Hepatocyte (in vitro differentiated cells): ENCODE data around the gene TRIM69. TPM values are rescaled to one million over a fixed set of nuclear protein-coding genes. Genes with fewer than 3 reads are reported as not detected.
"Not testable (repeated sequence)": the region's sequence is repeated elsewhere in the genome, so short reads cannot be mapped to it uniquely, and the experiment has no call there.

ENCODE experiments used
- DNase-seq: peaks from one replicate; pipeline ENCODE4 v3.0.0-alpha.2; 2016; ENCODE audit warnings: low spot score
- H2AFZ ChIP-seq: fragments of 200-600 bp; sonication (generic); 2 replicates; pipeline ENCODE4 v1.6.0; 2016; ENCODE audit warnings: antibody characterized with exemption, mild to moderate bottlenecking
- H3K27ac ChIP-seq: fragments of 200-600 bp; sonication (generic); 2 replicates; pipeline ENCODE4 v1.5.1; 2016; ENCODE audit warnings: mild to moderate bottlenecking
- H3K27me3 ChIP-seq: fragments of 200-600 bp; sonication (generic); 2 replicates; pipeline ENCODE4 v1.6.1; 2016
- H3K36me3 ChIP-seq: fragments of 200-600 bp; sonication (generic); replicated peaks from 2 replicates; pipeline ENCODE4 v1.5.1; 2016; ENCODE audit warnings: low read depth; ENCODE audit not compliant: insufficient read depth
- H3K4me1 ChIP-seq: fragments of 200-600 bp; sonication (generic); 2 replicates; pipeline ENCODE4 v1.5.1; 2016; ENCODE audit warnings: mild to moderate bottlenecking, moderate library complexity; ENCODE audit not compliant: insufficient read depth
- H3K4me2 ChIP-seq: fragments of 200-600 bp; sonication (generic); 2 replicates; pipeline ENCODE4 v1.6.0; 2016
- H3K4me3 ChIP-seq: fragments of 200-600 bp; sonication (generic); 2 replicates; pipeline ENCODE4 v1.5.1; 2016; ENCODE audit warnings: mild to moderate bottlenecking
- H3K79me2 ChIP-seq: fragments of 200-600 bp; sonication (generic); 2 replicates; pipeline ENCODE4 v1.6.0; 2017; ENCODE audit warnings: mild to moderate bottlenecking
- H3K9me2 ChIP-seq: fragments of 200-600 bp; sonication (generic); replicated peaks from 2 replicates; pipeline ENCODE4 v1.6.0; 2017; ENCODE audit warnings: mild to moderate bottlenecking; ENCODE audit not compliant: insufficient read depth
- H3K9me3 ChIP-seq: fragments of 200-600 bp; sonication (generic); 2 replicates; pipeline ENCODE4 v1.5.1; 2016; ENCODE audit warnings: low read depth, mild to moderate bottlenecking
- H4K20me1 ChIP-seq: fragments of 200-600 bp; sonication (generic); 2 replicates; pipeline ENCODE4 v1.6.0; 2016; ENCODE audit warnings: mild to moderate bottlenecking; ENCODE audit not compliant: insufficient read depth, poor library complexity, severe bottlenecking
- EZH2 ChIP-seq: fragments of 200-600 bp; sonication (generic); IDR thresholded peaks from 2 replicates; pipeline ENCODE4 v1.6.1; 2016; ENCODE audit warnings: antibody characterized with exemption, mild to moderate bottlenecking, borderline replicate concordance
- EZH2phosphoT487 ChIP-seq: fragments of 200-600 bp; sonication (generic); IDR thresholded peaks from one replicate; pipeline ENCODE4 v1.6.1; 2018; ENCODE audit warnings: antibody characterized with exemption, mild to moderate bottlenecking, low read depth, moderate library complexity; ENCODE audit not compliant: unreplicated experiment, severe bottlenecking
- WGBS: methylation state at CpG from one replicate; pipeline ENCODE4 v1.1.6; 2016; ENCODE audit warnings: low lambda C conversion rate; ENCODE audit errors: missing lambda C conversion rate; 5-methylcytosine and 5-hydroxymethylcytosine counted together
- polyA plus RNA-seq: library from polyadenylated mRNA; unstranded; fragments of >200 nt; fragmentation: Nextera tagmentation; extraction: Ambion mirVana; gene quantifications from 2 replicates; pipeline ENCODE4 v1.2.1, GENCODE V29; 2016
- total RNA-seq: library from RNA; depleted of rRNA; stranded (reverse); fragments of >200 nt; gene quantifications from 2 replicates; pipeline ENCODE4 v1.2.3, GENCODE V29; 2014
- TF ChIP-seq, protein P1 (sequence below): fragments of 200-600 bp; sonication (generic); IDR thresholded peaks from 2 replicates; pipeline ENCODE4 v1.5.1; 2016; ENCODE audit warnings: antibody characterized with exemption, mild to moderate bottlenecking; ENCODE audit not compliant: poor library complexity

Gene TRIM69
- total and polyA plus RNA-seq, 2 experiments from 2014 or later, result 6.5 to 11.0 TPM

DNA sequence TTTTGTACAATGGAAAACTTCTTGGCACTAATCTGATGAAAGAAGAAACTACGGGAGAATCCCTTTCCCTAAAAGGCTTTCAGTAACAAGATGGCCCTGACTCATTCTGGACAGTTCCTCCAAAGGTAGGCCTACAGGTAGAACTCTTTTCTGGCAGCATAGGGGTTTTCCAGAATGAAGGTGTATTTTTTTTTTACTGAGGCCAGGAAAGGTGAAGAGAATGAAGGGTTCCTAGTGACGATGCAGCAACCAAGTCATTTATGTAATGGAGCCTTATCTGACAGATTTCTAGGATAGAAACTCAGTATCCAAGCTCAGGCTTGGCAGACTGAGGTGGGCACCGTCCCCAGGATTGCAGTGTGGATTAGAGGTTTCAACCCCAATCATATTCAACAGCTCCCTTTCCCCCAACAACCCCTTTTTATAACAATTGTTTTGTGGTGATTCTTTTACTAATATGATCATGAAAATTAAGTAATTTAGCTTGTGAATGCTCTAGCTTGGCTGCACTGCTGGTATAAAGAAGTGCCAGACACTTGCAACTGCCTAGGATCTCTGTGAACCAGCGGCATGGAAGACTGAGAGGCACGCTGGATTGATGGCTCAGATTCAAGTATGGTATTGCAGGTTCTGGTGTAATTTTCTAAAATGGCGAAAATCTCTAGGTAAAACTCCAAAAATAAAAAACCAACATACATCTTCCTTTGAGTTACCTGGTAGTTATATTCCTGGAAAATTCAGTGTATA lies 8.7 kb upstream of the TRIM69 start:
- Histone ChIP-seq H3K9me3 (no peaks in the 10 kb centered on the region), H3K9me2 (no peaks in the 10 kb centered on the region), H3K4me2 (peak overlapping the region; percentile 60), H2AFZ (no peak overlapping the region), H3K4me3 (no peak overlapping the region), H3K27me3 (no peaks in the 10 kb centered on the region), H3K4me1 (peaks cover 6% of the 10 kb centered on the region), H3K79me2 (peaks cover 16% of the 10 kb centered on the region), H3K36me3 (no peaks in the 10 kb centered on the region), H3K27ac (peak overlapping the region; percentile 98), H4K20me1 (no peaks in the 10 kb centered on the region)
- TF ChIP-seq EZH2 (no peak), EZH2phosphoT487 (no peak)
- TF ChIP-seq, protein P1, sequence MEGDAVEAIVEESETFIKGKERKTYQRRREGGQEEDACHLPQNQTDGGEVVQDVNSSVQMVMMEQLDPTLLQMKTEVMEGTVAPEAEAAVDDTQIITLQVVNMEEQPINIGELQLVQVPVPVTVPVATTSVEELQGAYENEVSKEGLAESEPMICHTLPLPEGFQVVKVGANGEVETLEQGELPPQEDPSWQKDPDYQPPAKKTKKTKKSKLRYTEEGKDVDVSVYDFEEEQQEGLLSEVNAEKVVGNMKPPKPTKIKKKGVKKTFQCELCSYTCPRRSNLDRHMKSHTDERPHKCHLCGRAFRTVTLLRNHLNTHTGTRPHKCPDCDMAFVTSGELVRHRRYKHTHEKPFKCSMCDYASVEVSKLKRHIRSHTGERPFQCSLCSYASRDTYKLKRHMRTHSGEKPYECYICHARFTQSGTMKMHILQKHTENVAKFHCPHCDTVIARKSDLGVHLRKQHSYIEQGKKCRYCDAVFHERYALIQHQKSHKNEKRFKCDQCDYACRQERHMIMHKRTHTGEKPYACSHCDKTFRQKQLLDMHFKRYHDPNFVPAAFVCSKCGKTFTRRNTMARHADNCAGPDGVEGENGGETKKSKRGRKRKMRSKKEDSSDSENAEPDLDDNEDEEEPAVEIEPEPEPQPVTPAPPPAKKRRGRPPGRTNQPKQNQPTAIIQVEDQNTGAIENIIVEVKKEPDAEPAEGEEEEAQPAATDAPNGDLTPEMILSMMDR, result no peak
- DNase-seq, result no peak
- 96% methylated on average over 6 of the region's 6 CpGs for WGBS

- Histone ChIP-seq H3K79me2 (peaks cover 16% of the 10 kb centered on the region), H3K27ac (peak overlapping the region; percentile 98), H3K4me2 (peak overlapping the region; percentile 60)
- not testable (repeated sequence) for H3K9me2 ChIP-seq, H3K9me3 ChIP-seq, H3K4me3 ChIP-seq, H3K4me1 ChIP-seq, H3K27me3 ChIP-seq, DNase-seq, H2AFZ ChIP-seq, H3K36me3 ChIP-seq, H4K20me1 ChIP-seq
- 77% methylated on average over 5 of the region's 5 CpGs for WGBS
These were observed 8.1 kb upstream of the TRIM69 start for GRCh38 chr15:44728232-44728575.

- no peak for TF ChIP-seq EZH2
- TF ChIP-seq, protein P1, result no peak
- TF ChIP-seq EZH2phosphoT487, result no peak
- H3K4me1 ChIP-seq, result peaks cover 6% of the 10 kb centered on the region
- WGBS, result 2% methylated on average over 30 of the region's 36 CpGs
These were observed 7.5 kb upstream of the TRIM69 start for GRCh38 chr15:44728576-44729407.

More at GRCh38 chr15:44728576-44729407, 7.5 kb upstream of the TRIM69 start:
- Histone ChIP-seq H3K36me3 (no peaks in the 10 kb centered on the region), H3K4me3 (peak overlapping the region; percentile 48), H3K9me2 (no peaks in the 10 kb centered on the region), H3K27me3 (no peaks in the 10 kb centered on the region), H3K79me2 (peaks cover 16% of the 10 kb centered on the region), H3K4me2 (peak overlapping the region; percentile 76), H4K20me1 (no peaks in the 10 kb centered on the region), H2AFZ (peak overlapping the region; percentile 53), H3K9me3 (no peaks in the 10 kb centered on the region), H3K27ac (peak overlapping the region; percentile 98)
- DNase-seq, result peak; percentile 96
